ENCODE data around the gene UBR3.

DNA sequence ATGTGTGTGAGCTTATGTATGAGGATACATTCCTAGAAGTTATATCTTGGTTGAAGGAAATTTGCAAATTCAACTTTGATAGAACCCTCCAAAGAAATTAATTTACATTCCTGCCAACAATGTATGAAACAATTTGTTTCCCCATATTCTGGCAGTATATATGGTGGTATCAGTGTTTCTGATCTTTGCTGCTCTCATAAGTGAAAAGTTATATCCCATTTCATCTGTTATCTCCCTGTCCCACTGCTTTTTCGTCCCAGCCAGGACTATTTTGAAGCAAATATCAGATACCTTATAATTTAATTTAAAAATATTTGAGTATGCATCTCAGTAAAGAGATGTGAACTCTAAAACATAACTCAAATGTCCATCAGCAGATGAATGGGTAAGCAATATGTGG, 7.1 kb downstream of the UBR3 start:
- TF ChIP-seq, protein P1, sequence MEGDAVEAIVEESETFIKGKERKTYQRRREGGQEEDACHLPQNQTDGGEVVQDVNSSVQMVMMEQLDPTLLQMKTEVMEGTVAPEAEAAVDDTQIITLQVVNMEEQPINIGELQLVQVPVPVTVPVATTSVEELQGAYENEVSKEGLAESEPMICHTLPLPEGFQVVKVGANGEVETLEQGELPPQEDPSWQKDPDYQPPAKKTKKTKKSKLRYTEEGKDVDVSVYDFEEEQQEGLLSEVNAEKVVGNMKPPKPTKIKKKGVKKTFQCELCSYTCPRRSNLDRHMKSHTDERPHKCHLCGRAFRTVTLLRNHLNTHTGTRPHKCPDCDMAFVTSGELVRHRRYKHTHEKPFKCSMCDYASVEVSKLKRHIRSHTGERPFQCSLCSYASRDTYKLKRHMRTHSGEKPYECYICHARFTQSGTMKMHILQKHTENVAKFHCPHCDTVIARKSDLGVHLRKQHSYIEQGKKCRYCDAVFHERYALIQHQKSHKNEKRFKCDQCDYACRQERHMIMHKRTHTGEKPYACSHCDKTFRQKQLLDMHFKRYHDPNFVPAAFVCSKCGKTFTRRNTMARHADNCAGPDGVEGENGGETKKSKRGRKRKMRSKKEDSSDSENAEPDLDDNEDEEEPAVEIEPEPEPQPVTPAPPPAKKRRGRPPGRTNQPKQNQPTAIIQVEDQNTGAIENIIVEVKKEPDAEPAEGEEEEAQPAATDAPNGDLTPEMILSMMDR (IDR thresholded peaks at IDR 0.05), result no peak
- TF ChIP-seq POLR2AphosphoS5 (IDR thresholded peaks at IDR 0.05) (no peak), POLR2A (IDR thresholded peaks at IDR 0.05) (no peak)
